ENCODE measurements around the gene PA2G4.

GRCh38 chr12:56154818-56155217, 50.5 kb downstream of the PA2G4 start:
- no peak for TF ChIP-seq CTCF (optimal IDR thresholded peaks at IDR 0.05 in 1 of 3, IDR thresholded peaks at IDR 0.05 in 1 of 3, conservative IDR thresholded peaks at IDR 0.05 in 1 of 3; ENCODE audit: extremely low read depth in 1 of 3, insufficient read depth in 2 of 3, low read length in 3 of 3)
- no peak for TF ChIP-seq EZH2 (IDR thresholded peaks at IDR 0.05; ENCODE audit: low read length)

Measured in keratinocyte (primary cell).